Glutamatergic neuron (in vitro differentiated cells): ENCODE results near the gene LAMA5. TPM values are rescaled to one million over a fixed set of nuclear protein-coding genes. Genes with fewer than 3 reads are reported as not detected.

Experiments
- DNase-seq: peaks from one replicate; pipeline ENCODE4 v3.0.0; 2022
- H3K27ac Mint-ChIP-seq: one replicate; pipeline ENCODE4 v1.8.0; 2020; ENCODE audit warnings: mild to moderate bottlenecking, mixed read lengths, inconsistent platforms; ENCODE audit not compliant: unreplicated experiment
- H3K27me3 Mint-ChIP-seq: one replicate; pipeline ENCODE4 v1.8.0; 2020; ENCODE audit warnings: mild to moderate bottlenecking, moderate library complexity, mixed read lengths, inconsistent platforms; ENCODE audit not compliant: unreplicated experiment
- H3K36me3 Mint-ChIP-seq: one replicate; pipeline ENCODE4 v1.8.0; 2020; ENCODE audit warnings: mild to moderate bottlenecking, mixed read lengths, inconsistent platforms; ENCODE audit not compliant: unreplicated experiment
- H3K4me1 Mint-ChIP-seq: one replicate; pipeline ENCODE4 v1.8.0; 2020; ENCODE audit warnings: mild to moderate bottlenecking, low read depth, mixed read lengths, inconsistent platforms; ENCODE audit not compliant: unreplicated experiment
- H3K4me3 Mint-ChIP-seq: one replicate; pipeline ENCODE4 v1.8.0; 2020; ENCODE audit warnings: mild to moderate bottlenecking, mixed read lengths, inconsistent platforms; ENCODE audit not compliant: unreplicated experiment
- H3K9me3 Mint-ChIP-seq: one replicate; pipeline ENCODE4 v1.8.0; 2020; ENCODE audit warnings: mild to moderate bottlenecking, moderate library complexity, mixed read lengths, inconsistent platforms; ENCODE audit not compliant: unreplicated experiment
- total RNA-seq: library from RNA; stranded (reverse); fragmentation: NEBNext Ultra II Directional; extraction: Animal tissue kit (Norgen Biotek cat#: 25700); gene quantifications from one replicate; pipeline ENCODE4 v1.2.1, GENCODE V29; 2021; ENCODE audit not compliant: unreplicated experiment
- TF ChIP-seq, protein P1 (sequence below): fragments of 200-600 bp; sonication (generic); IDR thresholded peaks from one replicate; pipeline ENCODE4 v1.5.0; 2021; ENCODE audit not compliant: partially characterized antibody, unreplicated experiment

Gene LAMA5
- total RNA-seq, 1 donor from 2014 or later: 724 TPM

DNA sequence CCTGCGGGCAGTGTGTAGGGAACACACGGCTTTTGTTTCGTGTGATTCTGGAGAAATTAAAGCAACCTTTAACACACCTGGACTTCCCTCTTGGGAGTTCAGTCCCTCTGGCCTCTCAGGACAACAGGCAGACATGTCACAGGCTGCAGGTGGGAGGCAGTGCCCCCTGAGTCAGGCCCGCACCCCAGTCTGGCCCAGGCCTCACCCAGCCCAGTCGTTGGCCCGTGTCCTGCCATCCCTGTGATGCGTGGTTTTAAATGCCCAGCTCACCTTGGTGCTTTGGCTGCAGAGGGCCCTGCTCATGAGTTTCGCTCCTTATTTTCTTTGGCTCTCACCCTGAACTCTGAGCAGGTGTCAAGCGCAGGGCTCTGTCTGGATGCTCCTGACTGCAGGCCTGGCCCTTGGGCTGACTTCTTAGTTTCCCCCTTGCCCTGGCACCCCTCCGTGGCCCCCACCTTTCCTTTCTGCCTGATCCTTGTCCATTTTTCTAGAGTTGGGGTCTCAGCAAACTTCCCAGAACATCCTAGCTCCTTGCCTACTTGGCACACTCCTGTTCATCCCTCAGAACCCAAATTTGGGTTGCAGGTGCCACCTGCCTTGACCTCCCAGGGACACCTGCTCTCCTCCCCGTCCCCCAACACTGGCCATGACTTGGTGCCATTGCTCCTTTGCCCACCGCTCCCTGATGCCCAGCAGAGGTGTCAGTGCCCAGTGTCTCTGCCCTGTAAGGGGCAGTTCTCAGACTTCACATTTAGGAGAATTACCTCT lies 42.2 kb upstream of the LAMA5 start:
- Mint-ChIP-seq H3K27me3 (peaks cover 5% of the 10 kb centered on the region), H3K4me3 (no peak overlapping the region), H3K27ac (no peak overlapping the region), H3K9me3 (no peaks in the 10 kb centered on the region), H3K4me1 (peaks cover 7% of the 10 kb centered on the region), H3K36me3 (no peaks in the 10 kb centered on the region)
- TF ChIP-seq, protein P1, sequence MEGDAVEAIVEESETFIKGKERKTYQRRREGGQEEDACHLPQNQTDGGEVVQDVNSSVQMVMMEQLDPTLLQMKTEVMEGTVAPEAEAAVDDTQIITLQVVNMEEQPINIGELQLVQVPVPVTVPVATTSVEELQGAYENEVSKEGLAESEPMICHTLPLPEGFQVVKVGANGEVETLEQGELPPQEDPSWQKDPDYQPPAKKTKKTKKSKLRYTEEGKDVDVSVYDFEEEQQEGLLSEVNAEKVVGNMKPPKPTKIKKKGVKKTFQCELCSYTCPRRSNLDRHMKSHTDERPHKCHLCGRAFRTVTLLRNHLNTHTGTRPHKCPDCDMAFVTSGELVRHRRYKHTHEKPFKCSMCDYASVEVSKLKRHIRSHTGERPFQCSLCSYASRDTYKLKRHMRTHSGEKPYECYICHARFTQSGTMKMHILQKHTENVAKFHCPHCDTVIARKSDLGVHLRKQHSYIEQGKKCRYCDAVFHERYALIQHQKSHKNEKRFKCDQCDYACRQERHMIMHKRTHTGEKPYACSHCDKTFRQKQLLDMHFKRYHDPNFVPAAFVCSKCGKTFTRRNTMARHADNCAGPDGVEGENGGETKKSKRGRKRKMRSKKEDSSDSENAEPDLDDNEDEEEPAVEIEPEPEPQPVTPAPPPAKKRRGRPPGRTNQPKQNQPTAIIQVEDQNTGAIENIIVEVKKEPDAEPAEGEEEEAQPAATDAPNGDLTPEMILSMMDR: no peak
- DNase-seq: no peak

DNA sequence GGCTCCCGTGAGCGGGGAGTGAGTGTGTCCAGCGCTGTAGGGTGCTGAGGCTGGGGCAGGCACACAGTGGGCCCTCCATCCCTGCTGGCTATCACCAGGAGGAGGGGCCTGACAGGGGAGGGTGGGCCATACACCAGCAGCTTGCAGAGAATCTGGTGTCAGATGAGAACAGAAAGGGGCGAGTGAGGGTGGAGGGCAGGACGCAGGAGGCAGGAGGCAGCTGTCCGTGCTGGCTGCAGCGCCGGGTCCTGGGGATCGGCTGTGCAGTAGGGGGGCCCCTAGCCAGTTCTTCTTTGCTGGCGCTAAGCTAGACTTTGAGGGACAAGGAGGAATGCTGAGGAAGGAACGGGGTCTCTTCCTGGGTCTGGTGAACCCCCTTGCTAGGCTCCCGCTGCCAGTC lies 41.5 kb upstream of the LAMA5 start:
- no peaks in the 10 kb centered on the region for H3K9me3 Mint-ChIP-seq
- H3K27me3 Mint-ChIP-seq: peaks cover 5% of the 10 kb centered on the region
- H3K4me3 Mint-ChIP-seq: no peak overlapping the region
- H3K4me1 Mint-ChIP-seq: peaks cover 10% of the 10 kb centered on the region
- H3K36me3 Mint-ChIP-seq: no peaks in the 10 kb centered on the region
- TF ChIP-seq, protein P1: no peak
- peak overlapping the region; percentile 68 for H3K27ac Mint-ChIP-seq
- DNase-seq: no peak

DNA sequence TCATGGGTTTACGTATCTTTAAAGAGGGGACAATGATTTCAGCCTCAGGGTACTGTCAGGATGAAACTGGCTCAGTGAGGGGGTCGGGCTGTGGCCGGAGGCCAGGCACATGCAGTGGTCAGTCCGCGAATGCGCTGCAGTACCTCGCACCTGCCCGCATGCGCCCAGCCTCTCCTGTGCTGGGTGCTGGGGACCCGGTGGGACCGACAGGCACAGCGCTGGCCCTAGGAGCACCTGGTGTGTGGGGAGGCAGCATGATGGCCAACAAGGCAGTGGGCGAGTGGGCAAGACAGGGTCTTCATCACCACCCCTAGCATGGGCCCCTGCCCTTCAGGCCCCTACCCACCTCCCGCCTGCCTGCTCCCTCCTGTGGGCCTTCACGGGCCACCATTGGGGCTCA lies 40.9 kb upstream of the LAMA5 start:
- TF ChIP-seq, protein P1: no peak
- Mint-ChIP-seq H3K27ac (peak overlapping the region; percentile 48), H3K27me3 (peaks cover 5% of the 10 kb centered on the region), H3K4me1 (peaks cover 12% of the 10 kb centered on the region), H3K4me3 (no peak overlapping the region), H3K36me3 (no peaks in the 10 kb centered on the region), H3K9me3 (no peaks in the 10 kb centered on the region)
- peak; percentile 16 for DNase-seq

DNA sequence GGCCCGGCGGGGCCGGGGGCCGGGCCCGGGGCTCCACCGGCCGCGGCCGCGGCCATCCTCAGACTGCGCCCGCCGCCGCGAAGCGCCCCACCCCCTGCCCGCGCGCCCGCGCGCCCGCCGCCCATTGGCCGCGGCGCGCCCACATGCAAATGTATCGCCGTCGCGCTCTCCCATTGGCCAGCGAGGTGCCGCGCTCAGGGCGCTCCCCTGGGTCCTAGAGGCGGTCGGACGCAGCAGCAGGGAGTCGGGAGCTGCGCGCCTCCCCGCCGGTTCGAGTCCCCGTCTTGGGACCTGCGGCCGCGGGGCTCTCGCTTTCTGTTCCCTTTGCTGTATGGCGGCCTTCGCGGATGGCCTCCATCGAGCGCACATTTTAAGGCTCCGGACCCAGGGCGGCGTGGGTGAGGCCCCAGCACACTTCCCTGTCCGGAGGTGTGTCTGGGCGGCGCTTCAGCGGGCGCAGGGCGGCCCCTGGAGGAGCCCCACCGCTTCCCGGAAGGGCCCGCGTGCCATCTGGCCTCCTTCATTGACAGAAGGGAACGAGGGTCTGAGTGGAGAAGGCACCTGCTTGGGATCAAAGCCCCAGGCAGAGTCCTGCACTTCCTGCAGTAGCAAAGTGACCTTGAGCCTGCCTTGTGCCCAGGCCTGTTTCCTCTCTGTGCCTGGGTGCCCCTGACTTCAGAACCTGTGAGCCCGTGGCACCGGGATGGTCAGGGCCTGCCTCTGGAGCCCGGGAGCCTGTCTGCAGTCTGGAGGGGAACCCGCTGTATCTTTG lies 40.3 kb upstream of the LAMA5 start, which contains the start of gene CABLES2:
TSS of gene CABLES2 (minus strand) at position 65 of the 772 bp plus-strand sequence. CDS start at position 56, 9 bp downstream.
- H3K36me3 Mint-ChIP-seq: no peaks in the 10 kb centered on the region
- H3K9me3 Mint-ChIP-seq: no peaks in the 10 kb centered on the region
- peak within 1 kb of the TSS; percentile 80 for H3K4me3 Mint-ChIP-seq
- TF ChIP-seq, protein P1: no peak
- H3K27me3 Mint-ChIP-seq: peaks cover 5% of the 10 kb centered on the region
- peaks cover 14% of the 10 kb centered on the region for H3K4me1 Mint-ChIP-seq
- peak; percentile 95 for DNase-seq
- H3K27ac Mint-ChIP-seq: peak within 1 kb of the TSS; percentile 55

DNA sequence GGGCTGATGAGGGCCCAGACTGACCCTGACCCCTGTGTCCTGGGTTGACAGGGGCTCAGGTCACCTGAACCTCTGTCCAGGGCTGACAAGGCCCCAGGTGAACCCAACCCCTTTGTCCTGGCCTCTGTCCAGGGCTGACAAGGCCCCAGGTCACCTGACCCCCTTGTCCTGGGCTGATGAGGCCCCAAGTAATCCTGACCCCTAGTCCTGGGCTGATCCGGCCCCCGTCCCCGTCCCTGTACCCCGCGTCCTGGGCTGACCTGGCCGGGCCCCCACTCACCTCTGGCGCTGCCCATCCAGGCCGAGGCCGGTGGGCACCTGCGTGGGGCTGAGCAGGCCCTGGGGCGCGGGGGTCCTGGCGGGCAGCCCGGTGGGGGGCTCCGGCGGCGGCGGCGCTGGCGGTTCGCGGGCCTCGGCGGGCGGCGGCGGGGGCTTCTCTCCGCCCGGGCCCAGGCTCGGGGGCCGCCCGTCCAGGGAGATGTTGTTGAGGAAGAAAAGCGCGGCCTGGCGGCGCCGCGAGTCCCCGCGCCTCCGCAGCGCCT lies 39.6 kb upstream of the LAMA5 start:
- H3K4me3 Mint-ChIP-seq: peak overlapping the region; percentile 80
- no peak for DNase-seq
- H3K4me1 Mint-ChIP-seq: peaks cover 16% of the 10 kb centered on the region
- TF ChIP-seq, protein P1: no peak
- no peak overlapping the region for H3K27ac Mint-ChIP-seq
- no peaks in the 10 kb centered on the region for H3K9me3 Mint-ChIP-seq
- no peaks in the 10 kb centered on the region for H3K36me3 Mint-ChIP-seq
- H3K27me3 Mint-ChIP-seq: peaks cover 2% of the 10 kb centered on the region
